ENCODE measurements around the gene C5orf15. TPM values are rescaled to one million over a fixed set of nuclear protein-coding genes. Genes with fewer than 3 reads are reported as not detected.

C5orf15 gene
- total RNA-seq, 1 experiment from 2014 or later, result 28.8 TPM

DNA sequence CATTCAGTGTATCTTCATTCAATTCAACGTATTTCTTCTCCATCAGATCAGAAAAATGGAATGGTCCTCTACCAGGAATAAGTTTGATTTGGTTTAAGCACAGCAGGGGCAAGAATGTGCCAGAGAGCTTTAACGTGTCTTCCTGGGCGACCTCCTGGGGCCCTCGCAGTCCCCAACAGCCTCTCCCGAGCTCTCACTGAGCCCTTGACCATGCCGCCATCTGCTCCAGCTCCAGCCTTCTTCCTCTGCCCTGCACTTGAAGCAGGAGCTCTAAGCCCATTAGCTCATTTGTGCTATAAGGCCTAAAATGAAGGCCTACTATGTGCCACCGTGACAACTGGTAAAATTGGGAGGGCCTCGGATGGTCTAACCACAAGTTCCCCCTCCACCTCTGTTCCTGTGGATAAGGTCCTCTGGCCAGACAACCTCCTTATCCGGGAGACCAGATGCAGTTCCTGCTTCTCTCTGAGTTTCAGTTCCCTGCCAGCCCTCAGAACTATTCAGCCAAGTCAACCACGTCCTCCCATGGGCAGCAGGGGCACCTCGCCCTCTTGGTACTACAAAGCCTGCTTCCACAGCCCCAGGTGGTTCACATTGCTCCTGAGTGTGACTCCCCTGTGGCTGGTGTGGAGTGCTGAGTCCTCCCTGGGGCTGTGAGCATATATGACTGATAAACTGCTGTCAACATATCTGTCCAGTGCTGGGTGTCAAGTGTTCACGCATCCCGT, 35.8 kb downstream of the C5orf15 start (continued):
- no peak for TF ChIP-seq SP1 (IDR thresholded peaks at IDR 0.05; ENCODE audit: low read depth)

DNA sequence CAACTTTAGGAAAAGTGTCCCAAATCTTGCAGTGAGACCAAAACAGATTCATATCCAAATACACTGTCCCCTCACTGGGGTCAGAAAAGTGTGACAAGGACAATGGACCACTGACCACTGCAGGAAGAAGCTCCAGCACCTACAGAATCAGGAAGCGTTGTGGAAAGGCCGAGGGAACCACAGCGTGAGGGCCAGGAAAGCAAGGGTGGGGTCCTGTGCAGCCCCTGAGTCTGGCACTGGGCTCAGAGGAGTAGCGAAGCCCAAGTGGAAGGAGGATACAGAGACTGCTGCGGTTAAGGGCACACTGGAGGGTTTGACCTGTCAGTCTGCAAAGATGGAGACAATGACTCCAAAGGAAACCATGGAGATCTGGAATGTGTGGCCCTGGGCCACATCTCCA, 36.9 kb downstream of the C5orf15 start:
- Histone ChIP-seq H3K4me1 (ENCODE audit: control insufficient read depth in 1 of 2, insufficient read depth in 2 of 2, low read length in 2 of 2) (no peaks in the 10 kb centered on the region), H3K4me2 (ENCODE audit: low read length) (no peak overlapping the region), H3K36me3 (ENCODE audit: control insufficient read depth in 1 of 2, insufficient read depth in 2 of 2, low read length in 2 of 2) (no peaks in the 10 kb centered on the region), H2AFZ (ENCODE audit: low read depth, low read length, poor library complexity, severe bottlenecking) (no peak overlapping the region), H3K4me3 (replicated peaks in 1 of 2; ENCODE audit: low read depth in 1 of 2, low read length in 2 of 2) (no peak overlapping the region), H3K9ac (ENCODE audit: low read length) (no peak overlapping the region), H3K9me3 (ENCODE audit: control insufficient read depth in 1 of 2, insufficient read depth in 1 of 2, low read depth in 1 of 2, low read length in 2 of 2) (no peaks in the 10 kb centered on the region), H3K27ac (ENCODE audit: low read depth, low read length) (no peak overlapping the region), H3K27me3 (ENCODE audit: insufficient read depth, low read length) (no peaks in the 10 kb centered on the region; the same call in 1 of the 2 replicates), H3K79me2 (ENCODE audit: insufficient read depth, low read length) (no peaks in the 10 kb centered on the region), H4K20me1 (ENCODE audit: insufficient read depth) (no peaks in the 10 kb centered on the region), H3K9me2 (ENCODE audit: insufficient read depth) (no peaks in the 10 kb centered on the region)
- no TSS peak for BruUV-seq (replicated peaks)
- ATAC-seq, result no peak
- no peak for DNase-seq (ENCODE audit: low read depth, low spot score)
- intact Hi-C loops (cut with micrococcal nuclease), result no loop called here
- POLR2A ChIA-PET, result no interaction called here
- no peak for TF ChIP-seq ELF1 (IDR thresholded peaks at IDR 0.05; ENCODE audit: borderline replicate concordance, low read depth)
- no peak for TF ChIP-seq EZH2phosphoT487 (IDR thresholded peaks at IDR 0.05; ENCODE audit: borderline replicate concordance)
- TF ChIP-seq, protein P1, sequence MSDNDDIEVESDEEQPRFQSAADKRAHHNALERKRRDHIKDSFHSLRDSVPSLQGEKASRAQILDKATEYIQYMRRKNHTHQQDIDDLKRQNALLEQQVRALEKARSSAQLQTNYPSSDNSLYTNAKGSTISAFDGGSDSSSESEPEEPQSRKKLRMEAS (IDR thresholded peaks at IDR 0.05), result no peak
- TF ChIP-seq FOSL1 (IDR thresholded peaks at IDR 0.05; ENCODE audit: low read depth), result no peak
- TF ChIP-seq EGR1 (IDR thresholded peaks at IDR 0.05; ENCODE audit: low read depth), result no peak
- no peak for TF ChIP-seq YY1 (IDR thresholded peaks at IDR 0.05; ENCODE audit: extremely low read depth, insufficient replicate concordance, low read depth, low read length)
- TF ChIP-seq CEBPB (IDR thresholded peaks at IDR 0.05; ENCODE audit: low read depth), result no peak
- no peak for TF ChIP-seq SIN3A (IDR thresholded peaks at IDR 0.05; ENCODE audit: low read depth)
- TF ChIP-seq CBX3 (IDR thresholded peaks at IDR 0.05; ENCODE audit: low read depth), result no peak
- TF ChIP-seq RAD21 (IDR thresholded peaks at IDR 0.05; ENCODE audit: low read depth), result no peak
- RAD21 ChIA-PET (ENCODE audit: low non-redundant PET in 1 of 2, low total read pairs in 2 of 2, uncharacterized antibody in 2 of 2, unreplicated experiment in 2 of 2), result no interaction called here
- CTCF ChIA-PET, result no interaction called here

All from HCT116 (cell line).